Subcutaneous adipose tissue (tissue), 4 donors: Measurements from ENCODE around the gene SLC35B2. TPM values are rescaled to one million over a fixed set of nuclear protein-coding genes. Genes with fewer than 3 reads are reported as not detected.

Experiments used
- total RNA-seq, 4 donors: library from RNA; depleted of rRNA; stranded (reverse); fragments of >200 nt; gene quantifications; one replicate each; pipeline ENCODE4 v1.1.0, GENCODE V29; 2016
- TF ChIP-seq, protein P1 (sequence below): fragments of 450-650 bp; IDR thresholded peaks from one replicate; pipeline ENCODE4 v1.5.1; 2016; ENCODE audit warnings: low read depth, mild to moderate bottlenecking, control low read depth, antibody characterized with exemption, moderate library complexity

Gene SLC35B2
- total RNA-seq, 4 donors from 2014 or later, result 14.2 to 30.3 (median 25.8) TPM

DNA sequence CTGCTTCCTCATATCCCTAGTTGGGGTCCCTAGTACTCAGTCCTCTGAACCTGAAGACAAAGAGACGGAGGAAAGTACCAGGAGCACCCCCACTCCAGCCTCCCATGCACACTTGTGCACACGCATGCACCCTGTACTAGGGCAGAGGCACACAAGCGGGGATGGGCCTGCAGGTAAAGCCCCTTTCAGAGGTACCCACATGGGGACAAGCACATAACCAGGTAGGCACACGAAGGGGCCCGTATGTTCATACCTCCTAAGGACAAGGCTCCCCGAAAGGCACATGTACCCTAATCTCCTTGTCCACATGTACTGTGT lies 14.0 kb upstream of the SLC35B2 start:
- TF ChIP-seq, protein P1, sequence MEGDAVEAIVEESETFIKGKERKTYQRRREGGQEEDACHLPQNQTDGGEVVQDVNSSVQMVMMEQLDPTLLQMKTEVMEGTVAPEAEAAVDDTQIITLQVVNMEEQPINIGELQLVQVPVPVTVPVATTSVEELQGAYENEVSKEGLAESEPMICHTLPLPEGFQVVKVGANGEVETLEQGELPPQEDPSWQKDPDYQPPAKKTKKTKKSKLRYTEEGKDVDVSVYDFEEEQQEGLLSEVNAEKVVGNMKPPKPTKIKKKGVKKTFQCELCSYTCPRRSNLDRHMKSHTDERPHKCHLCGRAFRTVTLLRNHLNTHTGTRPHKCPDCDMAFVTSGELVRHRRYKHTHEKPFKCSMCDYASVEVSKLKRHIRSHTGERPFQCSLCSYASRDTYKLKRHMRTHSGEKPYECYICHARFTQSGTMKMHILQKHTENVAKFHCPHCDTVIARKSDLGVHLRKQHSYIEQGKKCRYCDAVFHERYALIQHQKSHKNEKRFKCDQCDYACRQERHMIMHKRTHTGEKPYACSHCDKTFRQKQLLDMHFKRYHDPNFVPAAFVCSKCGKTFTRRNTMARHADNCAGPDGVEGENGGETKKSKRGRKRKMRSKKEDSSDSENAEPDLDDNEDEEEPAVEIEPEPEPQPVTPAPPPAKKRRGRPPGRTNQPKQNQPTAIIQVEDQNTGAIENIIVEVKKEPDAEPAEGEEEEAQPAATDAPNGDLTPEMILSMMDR, result no peak

DNA sequence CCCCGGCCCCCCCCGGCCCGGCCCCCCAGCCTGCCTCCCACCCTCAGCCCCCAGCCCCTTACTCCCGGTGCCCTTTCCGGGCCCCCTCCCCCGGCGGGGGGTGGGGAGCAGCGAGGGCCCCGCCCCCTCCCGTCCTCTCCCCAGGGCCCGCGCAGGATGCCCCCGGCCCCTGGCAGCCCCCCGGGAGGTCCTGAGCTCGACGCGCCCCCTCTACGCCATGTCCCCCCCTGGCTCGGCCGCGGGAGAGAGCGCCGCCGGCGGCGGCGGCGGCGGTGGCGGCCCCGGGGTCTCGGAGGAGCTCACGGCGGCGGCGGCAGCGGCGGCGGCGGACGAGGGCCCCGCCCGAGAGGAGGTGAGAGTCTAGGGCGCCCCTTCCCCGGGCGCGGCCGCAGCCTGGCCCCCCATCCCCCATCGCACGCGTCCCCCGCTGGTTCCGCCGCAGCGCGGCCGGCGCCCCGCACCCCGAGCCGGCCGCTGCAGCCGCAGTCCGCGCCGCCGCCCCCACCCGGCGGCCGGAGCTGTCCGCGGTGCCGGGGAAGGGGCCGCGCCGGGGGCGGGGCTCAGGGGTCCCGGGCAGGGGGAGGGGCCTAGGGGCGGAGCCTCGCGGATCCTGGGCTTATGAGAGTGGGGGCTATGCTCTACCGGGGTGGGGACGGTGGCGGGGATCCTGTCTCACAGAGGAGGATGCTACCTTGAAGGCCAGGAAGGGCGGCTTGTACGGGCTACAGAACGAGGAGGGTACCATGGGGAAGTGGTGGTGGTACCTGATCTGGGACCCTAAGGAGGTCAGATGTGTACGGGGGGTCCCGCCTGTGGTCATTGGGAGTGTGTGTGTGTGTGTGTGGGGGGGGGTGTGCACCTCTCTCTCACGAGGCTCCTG lies 13.4 kb upstream of the SLC35B2 start:
- TF ChIP-seq, protein P1, result no peak

DNA sequence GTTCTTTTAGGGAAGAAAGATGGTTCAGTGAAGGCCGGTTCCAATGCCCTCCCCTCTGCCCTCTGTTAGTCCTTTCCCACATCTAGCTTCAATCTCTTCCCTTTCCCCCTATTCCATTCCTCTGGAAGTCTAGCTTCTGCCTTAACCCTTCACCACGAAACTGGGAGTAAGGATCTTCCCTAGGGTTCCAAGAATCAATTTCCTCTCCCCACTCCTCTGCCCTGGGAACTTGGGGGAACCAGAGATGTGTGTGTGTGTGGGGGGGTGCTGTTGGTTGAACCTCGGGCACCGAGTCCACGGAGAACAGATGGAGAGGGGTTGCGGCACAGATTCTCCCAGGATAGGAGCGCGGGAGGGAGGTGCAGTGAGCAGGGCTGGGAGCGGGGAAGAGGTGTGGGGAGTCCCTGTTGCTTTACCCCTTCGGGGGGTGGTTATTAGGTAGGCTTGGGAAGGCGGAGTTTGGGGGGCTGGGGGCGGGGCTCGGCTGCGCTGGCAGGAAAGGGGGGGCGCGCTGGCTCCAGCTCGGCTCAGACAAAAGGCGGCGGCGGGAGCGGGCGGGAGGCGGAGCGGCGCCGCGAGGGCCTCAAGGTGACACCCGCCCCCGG lies 12.7 kb upstream of the SLC35B2 start, which contains the start of gene TMEM151B:
TMEM151B (plus strand) TSS at position 530 of the 605 bp plus-strand sequence. CDS start 293 bp downstream, outside the sequence.
- TF ChIP-seq, protein P1, result no peak

DNA sequence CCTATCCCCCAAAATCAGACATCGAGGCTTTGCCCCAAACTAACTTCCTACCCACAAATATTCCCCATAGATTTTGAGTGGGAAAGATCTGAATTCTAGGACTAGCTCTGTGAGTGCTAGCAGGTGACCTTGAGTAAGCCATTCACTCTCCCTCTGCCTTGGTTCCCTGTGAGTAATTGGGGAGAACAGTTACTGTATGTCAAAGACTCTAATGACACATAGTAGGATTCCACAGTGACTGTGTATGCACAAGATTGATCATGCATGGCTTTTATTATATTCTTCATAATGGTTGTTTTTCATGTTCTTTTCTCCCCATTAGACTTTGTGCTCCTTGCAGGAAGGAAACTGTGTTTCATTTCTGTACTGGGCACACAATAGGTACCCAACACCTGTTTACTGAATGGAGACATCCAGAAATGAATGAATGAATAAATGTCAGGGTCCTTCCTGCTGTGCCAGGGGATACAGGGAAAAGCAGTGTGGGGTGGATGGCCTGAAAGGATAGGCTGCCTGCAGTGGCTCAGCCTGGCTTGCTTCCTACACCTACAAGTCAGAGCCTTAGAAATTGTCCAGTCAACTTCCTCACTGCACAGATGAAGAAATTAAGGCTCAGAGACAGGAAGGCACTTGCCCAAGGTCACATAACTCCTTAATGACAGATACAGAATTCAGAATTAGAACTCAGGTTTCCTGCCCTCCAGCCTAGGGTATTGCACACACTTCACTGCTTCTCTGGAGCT lies 12.0 kb upstream of the SLC35B2 start:
- TF ChIP-seq, protein P1, result no peak

DNA sequence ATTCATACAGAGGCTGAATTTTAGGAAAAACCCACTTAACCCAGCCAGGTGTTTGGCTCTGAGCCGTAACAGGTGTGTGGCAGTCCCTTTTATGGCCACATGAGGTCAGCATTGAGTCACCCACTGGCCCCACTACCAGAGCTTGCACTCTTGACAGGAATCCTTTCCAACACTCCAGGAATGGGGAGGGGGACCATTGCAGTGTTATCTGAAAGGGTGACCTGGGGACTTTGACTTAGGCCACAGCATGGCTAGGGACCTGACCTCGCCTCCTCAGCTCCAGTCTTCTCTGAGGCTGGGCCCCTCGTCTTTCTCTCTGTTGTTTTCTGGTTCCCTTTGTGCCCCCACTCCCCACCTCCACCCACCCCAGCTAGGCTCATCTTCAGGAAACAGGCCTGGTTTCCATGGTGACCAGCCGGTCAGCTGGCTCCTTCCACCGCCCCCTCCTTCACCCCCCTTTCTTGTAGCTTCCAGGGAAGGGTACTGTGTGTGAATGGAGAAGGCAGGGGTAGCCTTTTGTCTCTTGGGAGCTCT lies 10.8 kb upstream of the SLC35B2 start:
- TF ChIP-seq, protein P1, result no peak

DNA sequence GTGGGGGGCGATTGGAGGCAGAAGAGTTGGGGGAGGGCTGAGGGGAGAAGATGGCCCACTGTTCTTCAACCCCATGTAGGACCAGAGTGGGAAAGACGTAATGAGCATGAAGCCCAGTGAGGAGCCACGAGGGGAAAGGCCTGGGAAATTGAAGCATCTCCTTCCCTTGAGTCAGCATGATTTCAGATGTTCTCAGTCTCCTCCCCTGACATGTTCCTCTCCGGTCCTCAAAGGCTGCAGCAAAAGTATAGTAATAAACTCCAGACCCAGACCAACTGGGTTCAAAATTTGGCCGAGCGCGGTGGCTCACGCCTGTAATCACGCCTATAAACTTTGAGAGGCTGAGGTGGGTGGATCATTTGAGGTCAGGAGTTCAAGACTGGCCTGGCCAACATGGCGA lies 9.9 kb upstream of the SLC35B2 start:
- TF ChIP-seq, protein P1, result no peak
